ENCODE results near the gene ISCA2.

GRCh38 chr14:74465335-74465734 is 28.2 kb upstream of the ISCA2 start:
- TF ChIP-seq EZH2 (optimal IDR thresholded peaks at IDR 0.05; ENCODE audit: low read depth, low read length) (no peak), CTCF (IDR thresholded peaks at IDR 0.05; ENCODE audit: low read length) (no peak)
